LNCAP (cell line): ENCODE data around the gene SPATA2.

Source experiments
- CTCF ChIP-seq: fragments of 450-650 bp; IDR thresholded peaks from 2 replicates; pipeline ENCODE4 v1.5.1; 2017; ENCODE audit warnings: mild to moderate bottlenecking

The SPATA2 gene

GRCh38 chr20:49859011-49859410 lies 56.3 kb downstream of the SPATA2 start:
- TF ChIP-seq CTCF = no peak

GRCh38 chr20:49858076-49858585 lies 57.2 kb downstream of the SPATA2 start:
- no peak for TF ChIP-seq CTCF

GRCh38 chr20:49856904-49857303 lies 58.4 kb downstream of the SPATA2 start:
- no peak for TF ChIP-seq CTCF

- no peak for TF ChIP-seq CTCF
These were observed 61.0 kb downstream of the SPATA2 start for GRCh38 chr20:49854190-49854875.

GRCh38 chr20:49853640-49854039 lies 61.7 kb downstream of the SPATA2 start:
- TF ChIP-seq CTCF = no peak
